Glutamatergic neuron (in vitro differentiated cells): ENCODE measurements around the gene C16orf74. TPM values are rescaled to one million over a fixed set of nuclear protein-coding genes. Genes with fewer than 3 reads are reported as not detected.

Source experiments
- DNase-seq: peaks from one replicate; pipeline ENCODE4 v3.0.0; 2022
- H3K27ac Mint-ChIP-seq: one replicate; pipeline ENCODE4 v1.8.0; 2020; ENCODE audit warnings: mild to moderate bottlenecking, mixed read lengths, inconsistent platforms; ENCODE audit not compliant: unreplicated experiment
- H3K27me3 Mint-ChIP-seq: one replicate; pipeline ENCODE4 v1.8.0; 2020; ENCODE audit warnings: mild to moderate bottlenecking, moderate library complexity, mixed read lengths, inconsistent platforms; ENCODE audit not compliant: unreplicated experiment
- H3K36me3 Mint-ChIP-seq: one replicate; pipeline ENCODE4 v1.8.0; 2020; ENCODE audit warnings: mild to moderate bottlenecking, mixed read lengths, inconsistent platforms; ENCODE audit not compliant: unreplicated experiment
- H3K4me1 Mint-ChIP-seq: one replicate; pipeline ENCODE4 v1.8.0; 2020; ENCODE audit warnings: mild to moderate bottlenecking, low read depth, mixed read lengths, inconsistent platforms; ENCODE audit not compliant: unreplicated experiment
- H3K4me3 Mint-ChIP-seq: one replicate; pipeline ENCODE4 v1.8.0; 2020; ENCODE audit warnings: mild to moderate bottlenecking, mixed read lengths, inconsistent platforms; ENCODE audit not compliant: unreplicated experiment
- H3K9me3 Mint-ChIP-seq: one replicate; pipeline ENCODE4 v1.8.0; 2020; ENCODE audit warnings: mild to moderate bottlenecking, moderate library complexity, mixed read lengths, inconsistent platforms; ENCODE audit not compliant: unreplicated experiment
- total RNA-seq: library from RNA; stranded (reverse); fragmentation: NEBNext Ultra II Directional; extraction: Animal tissue kit (Norgen Biotek cat#: 25700); gene quantifications from one replicate; pipeline ENCODE4 v1.2.1, GENCODE V29; 2021; ENCODE audit not compliant: unreplicated experiment
- TF ChIP-seq, protein P1 (sequence below): fragments of 200-600 bp; sonication (generic); IDR thresholded peaks from one replicate; pipeline ENCODE4 v1.5.0; 2021; ENCODE audit not compliant: partially characterized antibody, unreplicated experiment

C16orf74 gene
- total RNA-seq, 1 donor from 2014 or later = 2.6 TPM

DNA sequence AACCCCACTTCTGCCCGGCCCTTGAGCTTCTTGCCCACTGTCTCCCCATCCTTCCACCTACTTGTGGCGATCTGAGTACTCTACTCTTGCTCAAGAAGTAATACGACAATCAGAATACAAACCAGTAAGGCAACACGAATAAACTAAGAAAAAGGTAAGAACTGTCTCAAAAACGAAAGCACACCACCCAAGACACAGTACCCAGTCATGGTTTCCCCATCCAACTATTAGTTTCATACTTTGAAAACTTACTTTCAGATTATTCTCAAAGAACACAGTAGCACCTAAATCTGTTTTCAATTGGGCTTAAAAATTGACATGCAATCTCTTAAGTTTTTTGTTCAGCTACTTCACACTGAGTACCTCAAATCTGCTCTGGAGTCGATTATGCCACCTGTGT lies 76.1 kb downstream of the C16orf74 start:
- peak overlapping the region; percentile 71 for H3K27ac Mint-ChIP-seq
- TF ChIP-seq, protein P1, sequence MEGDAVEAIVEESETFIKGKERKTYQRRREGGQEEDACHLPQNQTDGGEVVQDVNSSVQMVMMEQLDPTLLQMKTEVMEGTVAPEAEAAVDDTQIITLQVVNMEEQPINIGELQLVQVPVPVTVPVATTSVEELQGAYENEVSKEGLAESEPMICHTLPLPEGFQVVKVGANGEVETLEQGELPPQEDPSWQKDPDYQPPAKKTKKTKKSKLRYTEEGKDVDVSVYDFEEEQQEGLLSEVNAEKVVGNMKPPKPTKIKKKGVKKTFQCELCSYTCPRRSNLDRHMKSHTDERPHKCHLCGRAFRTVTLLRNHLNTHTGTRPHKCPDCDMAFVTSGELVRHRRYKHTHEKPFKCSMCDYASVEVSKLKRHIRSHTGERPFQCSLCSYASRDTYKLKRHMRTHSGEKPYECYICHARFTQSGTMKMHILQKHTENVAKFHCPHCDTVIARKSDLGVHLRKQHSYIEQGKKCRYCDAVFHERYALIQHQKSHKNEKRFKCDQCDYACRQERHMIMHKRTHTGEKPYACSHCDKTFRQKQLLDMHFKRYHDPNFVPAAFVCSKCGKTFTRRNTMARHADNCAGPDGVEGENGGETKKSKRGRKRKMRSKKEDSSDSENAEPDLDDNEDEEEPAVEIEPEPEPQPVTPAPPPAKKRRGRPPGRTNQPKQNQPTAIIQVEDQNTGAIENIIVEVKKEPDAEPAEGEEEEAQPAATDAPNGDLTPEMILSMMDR = no peak
- DNase-seq = no peak
- H3K36me3 Mint-ChIP-seq = peaks cover 4% of the 10 kb centered on the region
- H3K27me3 Mint-ChIP-seq = peaks cover 32% of the 10 kb centered on the region
- H3K4me1 Mint-ChIP-seq = peaks cover 27% of the 10 kb centered on the region
- H3K4me3 Mint-ChIP-seq = no peak overlapping the region
- H3K9me3 Mint-ChIP-seq = peaks cover 44% of the 10 kb centered on the region

DNA sequence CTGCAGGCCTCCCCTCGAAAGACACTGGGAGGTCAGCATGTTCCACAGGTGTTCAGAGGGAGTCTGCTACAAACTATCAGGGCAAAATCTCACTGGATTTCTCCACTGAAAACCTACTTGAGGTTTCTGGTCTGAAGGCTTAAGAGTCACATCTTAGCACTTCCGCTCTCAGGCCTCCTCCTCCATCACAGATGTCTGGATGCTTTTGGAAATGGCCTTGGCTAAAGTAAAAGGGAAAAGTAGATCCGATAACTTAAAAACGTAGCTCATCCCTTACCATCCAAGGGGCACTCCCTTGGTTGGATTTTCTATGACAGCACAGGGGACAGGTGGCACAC lies 76.5 kb downstream of the C16orf74 start:
- H3K4me3 Mint-ChIP-seq = peak overlapping the region; percentile 60
- H3K36me3 Mint-ChIP-seq = peaks cover 4% of the 10 kb centered on the region

DNA sequence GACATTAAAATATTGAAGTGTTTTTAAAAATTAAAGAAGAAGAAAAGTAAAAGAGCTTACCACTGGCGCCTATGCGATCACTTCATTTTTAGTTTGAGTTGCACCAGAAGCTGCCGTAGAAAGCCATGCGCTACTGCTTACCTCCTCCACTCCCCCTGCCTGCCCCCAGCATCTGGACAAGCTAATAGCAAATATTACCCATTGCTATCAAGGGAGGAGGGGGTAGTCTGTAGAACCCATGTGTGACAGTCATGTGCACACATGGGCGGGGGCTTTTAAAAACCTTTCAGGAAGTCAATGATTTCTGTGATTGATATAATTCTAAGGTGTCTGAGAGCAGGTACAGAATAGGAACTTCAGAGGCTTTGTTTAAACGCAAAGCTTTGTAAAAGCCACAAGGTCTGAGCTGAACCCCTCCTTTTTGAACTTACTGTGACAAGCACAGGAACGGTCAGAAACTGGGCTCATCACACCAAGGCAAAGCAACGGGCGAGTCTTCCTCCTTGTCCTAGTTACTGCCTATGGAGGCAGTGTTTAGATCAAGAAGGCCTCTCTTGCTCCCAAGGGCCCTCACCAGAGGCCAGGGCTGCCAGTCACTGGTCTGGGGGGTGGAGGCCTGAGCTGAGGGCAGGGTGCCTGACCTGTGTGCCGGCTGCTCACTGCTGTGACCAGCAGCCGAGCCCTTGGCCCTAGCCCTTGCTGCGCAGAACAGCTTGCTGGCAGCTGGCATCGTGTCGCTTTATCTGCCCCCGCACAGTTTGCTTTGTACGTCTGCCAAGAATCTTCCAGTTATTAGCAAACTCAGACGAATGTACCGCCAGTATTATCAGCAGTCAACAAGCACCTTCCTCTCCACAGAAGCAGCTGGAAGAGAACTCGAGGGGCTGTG lies 77.1 kb downstream of the C16orf74 start:
- H3K9me3 Mint-ChIP-seq = peaks cover 40% of the 10 kb centered on the region
- no peak for DNase-seq
- peaks cover 4% of the 10 kb centered on the region for H3K36me3 Mint-ChIP-seq
- H3K4me3 Mint-ChIP-seq = peak overlapping the region; percentile 60
- peak overlapping the region; percentile 86 for H3K27ac Mint-ChIP-seq
- TF ChIP-seq, protein P1 = no peak
- H3K4me1 Mint-ChIP-seq = peaks cover 29% of the 10 kb centered on the region
- H3K27me3 Mint-ChIP-seq = peaks cover 34% of the 10 kb centered on the region

More for the DNA sequence above, 76.5 kb downstream of the C16orf74 start:
- TF ChIP-seq, protein P1 = no peak
- Mint-ChIP-seq H3K27ac (peak overlapping the region; percentile 86), H3K27me3 (peaks cover 32% of the 10 kb centered on the region), H3K9me3 (peaks cover 43% of the 10 kb centered on the region), H3K4me1 (peaks cover 27% of the 10 kb centered on the region)
- DNase-seq = no peak

DNA sequence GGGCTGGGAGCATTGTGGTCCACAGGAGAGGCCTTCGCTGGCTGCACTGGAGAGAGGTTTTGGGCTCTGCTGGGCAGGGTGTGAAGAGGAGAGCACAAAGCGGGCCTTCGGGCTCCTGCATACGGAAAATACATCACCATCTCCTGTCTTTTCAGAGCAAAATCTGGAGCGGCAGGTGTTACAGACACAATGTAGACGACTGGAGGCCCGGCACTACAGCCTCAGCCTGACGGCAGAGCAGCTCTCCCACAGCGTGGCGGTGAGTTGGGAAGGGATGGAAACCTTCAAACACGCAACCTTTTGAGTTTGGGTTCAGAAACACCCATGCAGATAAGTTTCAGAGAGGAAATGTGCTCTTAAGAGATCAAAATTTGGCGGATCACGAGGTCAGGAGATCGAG lies 80.1 kb downstream of the C16orf74 start:
- TF ChIP-seq, protein P1 = no peak
- no peak for DNase-seq
- H3K27ac Mint-ChIP-seq = peak overlapping the region; percentile 55
- peaks cover 57% of the 10 kb centered on the region for H3K9me3 Mint-ChIP-seq
- peaks cover 44% of the 10 kb centered on the region for H3K27me3 Mint-ChIP-seq
- H3K4me1 Mint-ChIP-seq = peaks cover 29% of the 10 kb centered on the region
- peaks cover 4% of the 10 kb centered on the region for H3K36me3 Mint-ChIP-seq
- no peak overlapping the region for H3K4me3 Mint-ChIP-seq
